DMS114 treated with DMSO at 0.1 percent for 48 hours (cell line): ENCODE results near the gene PCDHB16.
"Not testable (repeated sequence)": the region's sequence is repeated elsewhere in the genome, so short reads cannot be mapped to it uniquely, and the experiment has no call there.

Experiments used
- DNase-seq: peaks from one replicate; lab custom pipeline; 2025; ENCODE audit not compliant: unreplicated experiment; lab: John Stamatoyannopoulos, UW

The PCDHB16 gene

GRCh38 chr5:141184117-141184855 is 2.1 kb downstream of the PCDHB16 start:
- DNase-seq = not testable (repeated sequence)

GRCh38 chr5:141186897-141187512 is 4.8 kb downstream of the PCDHB16 start, which contains the start of gene PCDHB9:
TSS of gene PCDHB9 (plus strand) at chr5:141187161. CDS start at chr5:141187319, 158 bp downstream.
- peak; percentile 74 for DNase-seq

- not testable (repeated sequence) for DNase-seq
These were observed 6.5 kb downstream of the PCDHB16 start for GRCh38 chr5:141188682-141189081.

GRCh38 chr5:141189131-141189530 is 6.9 kb downstream of the PCDHB16 start:
- not testable (repeated sequence) for DNase-seq

- DNase-seq = peak; percentile 71
These were observed 10.0 kb downstream of the PCDHB16 start, which contains the start of gene PCDHB10 for GRCh38 chr5:141192110-141192725. TSS of gene PCDHB10 (plus strand) at chr5:141192353. CDS start at chr5:141192553, 200 bp downstream.

- DNase-seq = not testable (repeated sequence)
These were observed 12.1 kb downstream of the PCDHB16 start for GRCh38 chr5:141194332-141194731.

- DNase-seq = no peak
These were observed 14.2 kb downstream of the PCDHB16 start for GRCh38 chr5:141196363-141196762.

- peak; percentile 76 for DNase-seq
These were observed 17.4 kb downstream of the PCDHB16 start, which contains the start of gene PCDHB11 for GRCh38 chr5:141199359-141200235. TSS of gene PCDHB11 (plus strand) at chr5:141199627. CDS start at chr5:141199775, 148 bp downstream.

GRCh38 chr5:141201126-141201525 is 18.9 kb downstream of the PCDHB16 start:
- DNase-seq = not testable (repeated sequence)

- DNase-seq = not testable (repeated sequence)
These were observed 19.5 kb downstream of the PCDHB16 start for GRCh38 chr5:141201646-141202045.

GRCh38 chr5:141208478-141208877 is 26.3 kb downstream of the PCDHB16 start, which contains the start of gene PCDHB12:
TSS of gene PCDHB12 (plus strand) at chr5:141208719. CDS start at chr5:141208908, 189 bp downstream.
- no peak for DNase-seq

GRCh38 chr5:141210281-141210680 is 28.1 kb downstream of the PCDHB16 start:
- not testable (repeated sequence) for DNase-seq

- not testable (repeated sequence) for DNase-seq
These were observed 28.7 kb downstream of the PCDHB16 start for GRCh38 chr5:141210849-141211248.

GRCh38 chr5:141213656-141214339 is 31.6 kb downstream of the PCDHB16 start, which contains the start of gene PCDHB13:
TSS of gene PCDHB13 (plus strand) at chr5:141213919. CDS start at chr5:141214124, 205 bp downstream.
- not testable (repeated sequence) for DNase-seq

GRCh38 chr5:141214583-141214982 is 32.4 kb downstream of the PCDHB16 start:
- DNase-seq = not testable (repeated sequence)

- not testable (repeated sequence) for DNase-seq
These were observed 33.3 kb downstream of the PCDHB16 start for GRCh38 chr5:141215504-141215903.

GRCh38 chr5:141216035-141216434 is 33.8 kb downstream of the PCDHB16 start:
- not testable (repeated sequence) for DNase-seq

- peak; percentile 64 for DNase-seq
These were observed 41.1 kb downstream of the PCDHB16 start, which contains the start of gene PCDHB14 for GRCh38 chr5:141223112-141223783. TSS of gene PCDHB14 (plus strand) at chr5:141223343. CDS start at chr5:141223506, 163 bp downstream.

- DNase-seq = not testable (repeated sequence)
These were observed 42.7 kb downstream of the PCDHB16 start for GRCh38 chr5:141224844-141225243.
